Measurements from ENCODE around the gene CACNG1. TPM values are rescaled to one million over a fixed set of nuclear protein-coding genes. Genes with fewer than 3 reads are reported as not detected.

CACNG1 gene
- total and polyA plus RNA-seq, 8 donors: not detected

DNA sequence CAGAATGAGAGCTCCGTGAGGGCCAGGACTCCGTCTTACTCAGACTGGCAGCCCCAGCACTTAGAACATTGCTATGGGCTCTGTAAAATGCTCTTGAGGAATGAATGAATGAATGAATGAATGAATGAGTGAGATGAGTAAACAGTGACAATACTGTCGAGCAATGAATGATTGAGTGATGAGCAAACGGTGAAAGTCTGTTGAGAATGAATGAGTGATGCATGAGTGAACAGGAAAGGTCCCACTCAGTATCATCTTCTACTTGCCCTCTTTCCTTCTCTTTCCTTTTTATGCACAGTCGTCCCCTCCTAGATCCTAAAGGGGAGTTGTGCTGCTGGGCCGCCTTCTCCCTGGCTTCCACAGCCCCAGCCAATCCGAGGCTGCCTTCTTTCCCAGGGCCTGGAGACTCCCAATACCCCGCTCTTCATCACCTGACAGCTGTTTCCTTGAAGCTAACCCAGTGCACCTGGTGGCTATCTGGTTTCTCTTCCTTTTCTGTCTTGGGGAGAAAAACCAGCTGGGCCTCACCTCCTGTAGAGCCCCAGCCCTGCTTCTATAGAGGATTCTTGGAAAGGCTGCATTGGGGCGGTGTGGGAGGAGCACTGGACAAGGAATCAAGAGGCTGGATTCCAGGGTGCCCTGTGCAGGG lies 32.7 kb upstream of the CACNG1 start:
- H3K4me3 ChIP-seq: no peak overlapping the region
- DNase-seq: no peak
- TF ChIP-seq POLR2AphosphoS5 (IDR thresholded peaks at IDR 0.05) (no peak), POLR2A (IDR thresholded peaks at IDR 0.05) (no peak), EP300 (IDR thresholded peaks at IDR 0.05) (no peak)
- TF ChIP-seq, protein P1, sequence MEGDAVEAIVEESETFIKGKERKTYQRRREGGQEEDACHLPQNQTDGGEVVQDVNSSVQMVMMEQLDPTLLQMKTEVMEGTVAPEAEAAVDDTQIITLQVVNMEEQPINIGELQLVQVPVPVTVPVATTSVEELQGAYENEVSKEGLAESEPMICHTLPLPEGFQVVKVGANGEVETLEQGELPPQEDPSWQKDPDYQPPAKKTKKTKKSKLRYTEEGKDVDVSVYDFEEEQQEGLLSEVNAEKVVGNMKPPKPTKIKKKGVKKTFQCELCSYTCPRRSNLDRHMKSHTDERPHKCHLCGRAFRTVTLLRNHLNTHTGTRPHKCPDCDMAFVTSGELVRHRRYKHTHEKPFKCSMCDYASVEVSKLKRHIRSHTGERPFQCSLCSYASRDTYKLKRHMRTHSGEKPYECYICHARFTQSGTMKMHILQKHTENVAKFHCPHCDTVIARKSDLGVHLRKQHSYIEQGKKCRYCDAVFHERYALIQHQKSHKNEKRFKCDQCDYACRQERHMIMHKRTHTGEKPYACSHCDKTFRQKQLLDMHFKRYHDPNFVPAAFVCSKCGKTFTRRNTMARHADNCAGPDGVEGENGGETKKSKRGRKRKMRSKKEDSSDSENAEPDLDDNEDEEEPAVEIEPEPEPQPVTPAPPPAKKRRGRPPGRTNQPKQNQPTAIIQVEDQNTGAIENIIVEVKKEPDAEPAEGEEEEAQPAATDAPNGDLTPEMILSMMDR (IDR thresholded peaks at IDR 0.05): no peak
- 73 to 80% (median 76%) methylated on average over 8 to 9 of the region's 9 CpGs for WGBS, 5 donors
- H3K27ac ChIP-seq: no peak overlapping the region
- no peaks in the 10 kb centered on the region for H3K36me3 ChIP-seq
- intact Hi-C loops (cut with DNase I; ENCODE audit: low total_unique reads): no loop called here
- no peaks in the 10 kb centered on the region for H3K4me1 ChIP-seq
- H3K27me3 ChIP-seq: peaks cover 0 to 6% (median 0%) of the 10 kb centered on the region in 3 donors
- peaks cover 0 to 16% (median 9%) of the 10 kb centered on the region in 4 donors for H3K9me3 ChIP-seq

DNA sequence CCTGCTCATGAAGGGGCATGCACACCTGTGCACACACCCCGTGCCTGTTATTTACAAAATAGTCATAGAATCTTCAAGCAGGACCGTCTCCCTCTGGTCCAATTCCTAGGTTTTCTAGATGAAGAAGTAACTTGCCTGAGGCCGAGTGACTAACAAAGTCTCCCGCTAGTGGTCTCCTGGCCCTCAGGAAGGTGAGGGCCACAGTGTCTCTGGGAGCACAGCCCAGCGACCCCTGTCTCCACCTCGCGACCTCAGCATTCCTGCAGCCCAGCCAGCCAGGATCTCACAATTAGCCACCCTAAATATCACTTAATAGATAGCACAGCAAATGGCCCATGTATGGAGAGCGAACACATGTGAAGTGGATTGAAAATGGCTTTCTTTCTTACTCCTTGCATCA lies 30.5 kb upstream of the CACNG1 start:
- Histone ChIP-seq H3K4me1 (no peaks in the 10 kb centered on the region), H3K9me3 (peaks cover 0 to 6% (median 0%) of the 10 kb centered on the region in 4 donors), H3K4me3 (no peak overlapping the region), H3K27me3 (peaks cover 0 to 6% (median 0%) of the 10 kb centered on the region in 3 donors), H3K27ac (no peak overlapping the region), H3K36me3 (no peaks in the 10 kb centered on the region)
- DNase-seq: no peak
- no peak for TF ChIP-seq POLR2AphosphoS5 (IDR thresholded peaks at IDR 0.05)
- no peak for TF ChIP-seq POLR2A (IDR thresholded peaks at IDR 0.05)
- no peak for TF ChIP-seq EP300 (IDR thresholded peaks at IDR 0.05)
- TF ChIP-seq, protein P1 (IDR thresholded peaks at IDR 0.05): no peak
- 82 to 86% (median 83%) methylated on average over 8 of the region's 8 CpGs for WGBS, 5 donors
- intact Hi-C loops (cut with DNase I; ENCODE audit: low total_unique reads): no loop called here

DNA sequence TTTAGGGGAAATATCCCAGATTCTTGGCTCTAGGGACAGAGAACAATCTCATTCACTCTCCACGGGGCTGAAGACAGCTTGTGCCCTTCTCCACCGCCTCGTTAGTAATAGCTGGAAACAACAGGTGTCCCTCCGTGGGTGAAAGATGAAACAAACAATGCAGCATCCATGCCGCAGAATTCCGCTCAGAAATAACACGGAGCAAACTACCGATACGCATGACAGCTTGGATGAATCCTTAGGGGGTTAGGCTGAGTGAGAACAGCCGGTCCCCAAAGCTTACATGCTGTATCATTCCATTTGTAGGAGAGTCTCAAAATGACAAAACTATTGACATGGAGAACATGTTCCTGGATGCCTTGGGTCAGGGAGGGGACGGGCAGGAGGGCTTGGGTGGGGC lies 29.4 kb upstream of the CACNG1 start:
- no peaks in the 10 kb centered on the region for H3K9me3 ChIP-seq
- intact Hi-C loops (cut with DNase I; ENCODE audit: low total_unique reads): no loop called here
- peaks cover 0 to 4% (median 1%) of the 10 kb centered on the region in 4 donors for H3K4me1 ChIP-seq
- no peak overlapping the region for H3K27ac ChIP-seq
- no peak for DNase-seq
- no peaks in the 10 kb centered on the region for H3K36me3 ChIP-seq
- TF ChIP-seq POLR2A (IDR thresholded peaks at IDR 0.05) (no peak), EP300 (IDR thresholded peaks at IDR 0.05) (no peak), POLR2AphosphoS5 (IDR thresholded peaks at IDR 0.05) (no peak)
- TF ChIP-seq, protein P1 (IDR thresholded peaks at IDR 0.05): no peak
- H3K4me3 ChIP-seq: no peak overlapping the region
- WGBS, 5 donors: 87 to 91% (median 89%) methylated on average over 11 of the region's 11 CpGs
- H3K27me3 ChIP-seq: peaks cover 0 to 6% (median 0%) of the 10 kb centered on the region in 3 donors

DNA sequence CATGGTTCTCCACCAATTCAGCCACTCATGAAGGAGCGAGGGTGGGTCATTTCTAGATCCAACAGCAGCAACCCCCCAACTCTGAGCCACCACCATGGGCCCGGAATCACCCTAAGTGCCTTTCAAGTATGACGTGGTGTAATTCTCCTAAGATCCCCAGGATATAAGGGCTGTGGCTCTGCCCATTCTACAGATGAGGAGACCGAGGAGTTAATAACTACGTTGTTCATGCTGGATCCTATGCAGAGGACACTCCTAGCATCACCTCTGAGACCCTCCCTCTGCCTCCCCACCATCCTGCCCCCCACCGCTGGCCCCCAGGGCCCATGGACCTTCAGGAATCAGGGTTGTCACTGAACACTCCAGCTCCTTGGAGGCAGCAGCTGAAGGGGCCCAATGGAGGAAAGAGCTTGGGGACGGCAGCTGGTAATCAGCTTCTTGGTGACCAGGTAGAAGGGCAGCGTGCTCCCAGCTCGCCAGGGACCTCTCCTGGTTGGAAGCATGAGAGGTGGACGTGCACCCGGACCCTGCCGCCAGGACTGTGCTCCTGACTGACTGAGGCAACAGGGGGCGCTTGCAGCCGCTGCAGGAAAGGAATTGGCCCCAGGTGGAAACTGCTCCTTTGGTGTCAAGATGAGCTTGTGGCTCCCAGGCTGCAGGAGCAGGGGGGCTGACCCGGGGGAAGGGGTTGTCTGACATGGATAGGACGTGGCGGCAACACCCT lies 28.2 kb upstream of the CACNG1 start:
- no peaks in the 10 kb centered on the region for H3K36me3 ChIP-seq

More for the DNA sequence above, 28.2 kb upstream of the CACNG1 start:
- Histone ChIP-seq H3K4me1 (peaks cover 0 to 4% (median 2%) of the 10 kb centered on the region in 4 donors), H3K4me3 (no peak overlapping the region), H3K9me3 (no peaks in the 10 kb centered on the region), H3K27me3 (peaks cover 0 to 6% (median 0%) of the 10 kb centered on the region in 3 donors), H3K27ac (no peak overlapping the region)
- TF ChIP-seq EP300 (IDR thresholded peaks at IDR 0.05) (no peak), POLR2AphosphoS5 (IDR thresholded peaks at IDR 0.05) (no peak), POLR2A (IDR thresholded peaks at IDR 0.05) (no peak)
- TF ChIP-seq, protein P1 (IDR thresholded peaks at IDR 0.05): no peak
- intact Hi-C loops (cut with DNase I; ENCODE audit: low total_unique reads): no loop called here
- 82 to 90% (median 85%) methylated on average over 17 of the region's 17 CpGs for WGBS, 5 donors
- no peak for DNase-seq
